Gastroesophageal sphincter (tissue), 3 donors: ENCODE data around the gene UEVLD.

ENCODE experiments used
- EP300 ChIP-seq: sonication (generic); formaldehyde crosslinking; IDR thresholded peaks from one replicate; pipeline ENCODE4 v1.6.1; 2017; ENCODE audit warnings: antibody characterized with exemption, mild to moderate bottlenecking
- POLR2A ChIP-seq, 2 donors: fragments of 450-650 bp; IDR thresholded peaks; one replicate each; pipeline ENCODE4 v1.6.1; 2017; ENCODE audit warnings: antibody characterized with exemption in 2 of 2, mild to moderate bottlenecking in 2 of 2, moderate library complexity in 1 of 2
- POLR2AphosphoS5 ChIP-seq: sonication (generic); formaldehyde crosslinking; IDR thresholded peaks from one replicate; pipeline ENCODE4 v1.6.1; 2017; ENCODE audit warnings: antibody characterized with exemption
- TF ChIP-seq, protein P1 (sequence below), 4 experiments: fragments of 200-600 bp in 2 of 4; fragments of 450-650 bp in 2 of 4; sonication (generic) in 1 of 4; IDR thresholded peaks; one replicate each; pipeline ENCODE4 v1.5.1; 2017 to 2019; ENCODE audit warnings: antibody characterized with exemption in 4 of 4, mild to moderate bottlenecking in 2 of 4, moderate library complexity in 2 of 4

DNA sequence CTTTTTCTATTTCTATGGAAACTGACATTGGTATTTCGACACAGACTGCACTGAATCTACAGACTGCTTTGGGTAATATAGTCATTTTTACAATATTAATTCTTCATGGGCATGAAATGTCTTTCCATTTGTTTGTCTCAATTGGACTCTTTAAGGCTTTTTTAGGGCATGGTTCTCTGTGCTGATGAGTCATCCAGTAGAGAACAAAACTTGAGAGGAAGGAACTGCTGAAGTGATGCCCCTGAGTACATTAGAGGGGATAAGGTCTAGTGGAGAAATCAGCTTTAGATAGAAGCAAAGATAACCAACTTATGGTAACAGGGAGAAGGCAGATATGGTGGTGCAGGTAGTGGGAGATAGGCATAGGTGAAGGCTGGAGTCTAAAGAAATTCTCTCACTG, 86.9 kb downstream of the UEVLD start:
- TF ChIP-seq, protein P1, sequence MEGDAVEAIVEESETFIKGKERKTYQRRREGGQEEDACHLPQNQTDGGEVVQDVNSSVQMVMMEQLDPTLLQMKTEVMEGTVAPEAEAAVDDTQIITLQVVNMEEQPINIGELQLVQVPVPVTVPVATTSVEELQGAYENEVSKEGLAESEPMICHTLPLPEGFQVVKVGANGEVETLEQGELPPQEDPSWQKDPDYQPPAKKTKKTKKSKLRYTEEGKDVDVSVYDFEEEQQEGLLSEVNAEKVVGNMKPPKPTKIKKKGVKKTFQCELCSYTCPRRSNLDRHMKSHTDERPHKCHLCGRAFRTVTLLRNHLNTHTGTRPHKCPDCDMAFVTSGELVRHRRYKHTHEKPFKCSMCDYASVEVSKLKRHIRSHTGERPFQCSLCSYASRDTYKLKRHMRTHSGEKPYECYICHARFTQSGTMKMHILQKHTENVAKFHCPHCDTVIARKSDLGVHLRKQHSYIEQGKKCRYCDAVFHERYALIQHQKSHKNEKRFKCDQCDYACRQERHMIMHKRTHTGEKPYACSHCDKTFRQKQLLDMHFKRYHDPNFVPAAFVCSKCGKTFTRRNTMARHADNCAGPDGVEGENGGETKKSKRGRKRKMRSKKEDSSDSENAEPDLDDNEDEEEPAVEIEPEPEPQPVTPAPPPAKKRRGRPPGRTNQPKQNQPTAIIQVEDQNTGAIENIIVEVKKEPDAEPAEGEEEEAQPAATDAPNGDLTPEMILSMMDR (IDR thresholded peaks at IDR 0.05) = no peak
- TF ChIP-seq POLR2A (IDR thresholded peaks at IDR 0.05) = no peak
- no peak for TF ChIP-seq POLR2AphosphoS5
- no peak for TF ChIP-seq EP300
